Stimulated activated CD4-positive, alpha-beta T cell treated with anti-CD3 and anti-CD28 coated beads, TNF-alpha, amount 100 ng/mL, for 48 hours (primary cell): ENCODE data around the gene COMMD2.

Source experiments
- DNase-seq, 3 donors: peaks; one replicate each; pipeline ENCODE4 v3.0.0-alpha.2; 2020; ENCODE audit warnings: low read depth in 3 of 3

Gene COMMD2

GRCh38 chr3:149702691-149703441 is 49.4 kb downstream of the COMMD2 start:
- DNase-seq, result no peak

- DNase-seq, result peak in 1 of 3 donors; percentile 19
Observed at GRCh38 chr3:149701977-149702350, 50.3 kb downstream of the COMMD2 start.

- DNase-seq, result peak in 2 of 3 donors; percentile 12 to 19
Observed at GRCh38 chr3:149701206-149701976, 50.9 kb downstream of the COMMD2 start.
